PFSK-1 (cell line): ENCODE results near the gene ATRAID.

Source experiments
- FOXP2 ChIP-seq: optimal IDR thresholded peaks from 2 replicates; pipeline ENCODE3; 2011; ENCODE audit warnings: borderline replicate concordance, control low read depth, inconsistent platforms; ENCODE audit not compliant: insufficient read depth; ENCODE audit errors: extremely low read length, extremely low read depth
- POLR2AphosphoS5 ChIP-seq: IDR thresholded peaks from 2 replicates; pipeline ENCODE4 v1.6.1; 2012; ENCODE audit warnings: low read depth, mild to moderate bottlenecking, control low read depth, low read length, moderate library complexity
- REST ChIP-seq, 2 experiments: IDR thresholded peaks; 2 replicates each; pipeline versions ENCODE4 v1.6.1 to v1.8.0; 2011 to 2012; ENCODE audit warnings: low read depth in 2 of 2, low read length in 2 of 2, control low read depth in 1 of 2, inconsistent platforms in 1 of 2, mild to moderate bottlenecking in 1 of 2, moderate library complexity in 1 of 2; ENCODE audit not compliant: insufficient read depth in 1 of 2
- SIN3A ChIP-seq: IDR thresholded peaks from 2 replicates; pipeline ENCODE4 v1.6.1; 2012; ENCODE audit warnings: mild to moderate bottlenecking, low read length, moderate library complexity, borderline replicate concordance; ENCODE audit not compliant: insufficient read depth
- TAF1 ChIP-seq: IDR thresholded peaks from 2 replicates; pipeline ENCODE4 v1.6.1; 2012; ENCODE audit warnings: low read length, control low read depth, borderline replicate concordance; ENCODE audit not compliant: insufficient read depth

ATRAID gene

GRCh38 chr2:27236626-27237025 is 24.8 kb downstream of the ATRAID start:
- TF ChIP-seq REST (IDR thresholded peaks at IDR 0.05; ENCODE audit: insufficient read depth in 1 of 2, low read depth in 2 of 2, low read length in 2 of 2) (no peak), SIN3A (no peak), POLR2AphosphoS5 (no peak), TAF1 (no peak), FOXP2 (no peak)

- TF ChIP-seq REST (IDR thresholded peaks at IDR 0.05; ENCODE audit: insufficient read depth in 1 of 2, low read depth in 2 of 2, low read length in 2 of 2) (no peak), POLR2AphosphoS5 (no peak), FOXP2 (no peak), TAF1 (no peak)
These were observed 25.6 kb downstream of the ATRAID start for GRCh38 chr2:27237341-27237945.

- TF ChIP-seq FOXP2, result no peak
- no peak for TF ChIP-seq REST (IDR thresholded peaks at IDR 0.05; ENCODE audit: insufficient read depth in 1 of 2, low read depth in 2 of 2, low read length in 2 of 2)
- no peak for TF ChIP-seq TAF1
- no peak for TF ChIP-seq POLR2AphosphoS5
- no peak for TF ChIP-seq SIN3A
These were observed 27.1 kb downstream of the ATRAID start for GRCh38 chr2:27238976-27239375.

GRCh38 chr2:27240406-27240805 is 28.6 kb downstream of the ATRAID start:
- TF ChIP-seq TAF1, result no peak

DNA sequence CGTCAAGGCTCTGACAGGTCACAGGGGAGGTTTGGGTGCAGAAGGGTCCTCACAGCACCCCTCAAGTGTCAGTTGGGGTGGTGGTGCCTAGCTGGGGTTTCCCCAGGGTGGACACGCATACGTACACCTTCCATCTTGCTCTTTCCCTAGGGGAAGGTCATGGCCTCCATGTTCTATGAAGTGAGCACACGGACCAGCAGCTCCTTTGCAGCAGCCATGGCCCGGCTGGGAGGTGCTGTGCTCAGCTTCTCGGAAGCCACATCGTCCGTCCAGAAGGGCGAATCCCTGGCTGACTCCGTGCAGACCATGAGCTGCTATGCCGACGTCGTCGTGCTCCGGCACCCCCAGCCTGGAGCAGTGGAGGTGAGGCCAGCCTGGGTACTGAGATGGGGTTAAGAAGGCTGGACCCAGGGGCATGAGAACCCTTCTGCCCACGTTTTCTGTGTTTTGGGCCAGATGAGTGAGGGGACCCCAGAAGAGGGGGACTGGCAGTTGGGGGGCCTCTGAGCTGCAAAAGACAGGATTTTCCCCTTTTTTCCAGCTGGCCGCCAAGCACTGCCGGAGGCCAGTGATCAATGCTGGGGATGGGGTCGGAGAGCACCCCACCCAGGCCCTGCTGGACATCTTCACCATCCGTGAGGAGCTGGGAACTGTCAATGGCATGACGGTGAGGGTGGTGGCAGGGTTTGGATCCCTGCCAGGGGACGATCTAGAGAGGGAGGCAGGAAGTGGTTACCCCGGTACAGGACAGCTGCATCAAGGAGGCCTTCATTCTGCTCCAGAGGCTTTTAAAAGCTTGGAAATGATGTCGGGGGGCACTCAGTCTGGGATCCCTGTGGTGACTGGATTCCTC is 30.1 kb downstream of the ATRAID start:
- TF ChIP-seq REST (IDR thresholded peaks at IDR 0.05; ENCODE audit: insufficient read depth in 1 of 2, low read depth in 2 of 2, low read length in 2 of 2), result no peak
- no peak for TF ChIP-seq POLR2AphosphoS5

DNA sequence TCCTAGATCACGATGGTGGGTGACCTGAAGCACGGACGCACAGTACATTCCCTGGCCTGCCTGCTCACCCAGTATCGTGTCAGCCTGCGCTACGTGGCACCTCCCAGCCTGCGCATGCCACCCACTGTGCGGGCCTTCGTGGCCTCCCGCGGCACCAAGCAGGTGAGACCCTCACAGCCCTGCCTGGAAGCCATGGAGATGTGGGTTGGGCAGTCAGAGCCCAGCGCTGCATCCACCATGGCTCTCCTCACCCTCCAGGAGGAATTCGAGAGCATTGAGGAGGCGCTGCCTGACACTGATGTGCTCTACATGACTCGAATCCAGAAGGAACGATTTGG is 30.7 kb downstream of the ATRAID start:
- TF ChIP-seq REST (IDR thresholded peaks at IDR 0.05; ENCODE audit: insufficient read depth in 1 of 2, low read depth in 2 of 2, low read length in 2 of 2) (no peak), FOXP2 (no peak), POLR2AphosphoS5 (no peak), SIN3A (no peak)
